Measurements from ENCODE around the gene SLC2A1.

Gene SLC2A1

DNA sequence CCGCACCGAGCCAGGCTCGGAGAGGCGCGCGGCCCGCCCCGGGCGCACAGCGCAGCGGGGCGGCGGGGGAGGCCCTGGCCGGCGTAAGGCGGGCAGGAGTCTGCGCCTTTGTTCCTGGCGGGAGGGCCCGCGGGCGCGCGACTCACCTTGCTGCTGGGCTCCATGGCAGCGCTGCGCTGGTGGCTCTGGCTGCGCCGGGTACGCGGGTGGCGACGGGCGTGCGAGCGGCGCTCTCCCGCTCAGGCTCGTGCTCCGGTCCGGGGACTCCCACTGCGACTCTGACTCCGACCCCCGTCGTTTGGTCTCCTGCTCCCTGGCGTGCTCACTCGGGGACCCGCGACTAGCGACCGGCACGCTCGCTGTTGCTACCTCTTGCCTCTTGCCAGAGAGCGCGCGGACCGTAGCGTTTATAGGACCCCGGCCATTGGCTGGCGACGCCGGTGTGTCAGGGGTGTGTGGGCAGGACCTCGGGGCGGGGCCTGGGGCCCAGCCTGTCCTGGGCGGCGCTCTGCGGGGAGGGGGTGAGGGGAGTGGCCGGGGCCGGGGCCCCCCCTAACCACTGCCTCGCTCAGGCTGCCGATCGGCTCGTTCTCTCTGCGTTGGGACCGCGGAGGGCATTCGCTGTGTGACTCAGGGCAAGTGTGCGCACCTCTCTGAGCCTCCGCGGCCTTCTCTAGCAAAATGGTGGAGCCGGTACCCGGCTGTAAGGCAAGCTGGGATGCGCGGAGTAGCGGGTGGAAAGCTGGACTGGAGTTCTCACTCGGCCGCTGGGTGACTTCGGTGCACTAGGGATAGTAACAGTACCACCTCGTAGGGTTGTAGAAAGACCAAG, at the start of gene SLC2A1 (continued):
- TF ChIP-seq, protein P1, sequence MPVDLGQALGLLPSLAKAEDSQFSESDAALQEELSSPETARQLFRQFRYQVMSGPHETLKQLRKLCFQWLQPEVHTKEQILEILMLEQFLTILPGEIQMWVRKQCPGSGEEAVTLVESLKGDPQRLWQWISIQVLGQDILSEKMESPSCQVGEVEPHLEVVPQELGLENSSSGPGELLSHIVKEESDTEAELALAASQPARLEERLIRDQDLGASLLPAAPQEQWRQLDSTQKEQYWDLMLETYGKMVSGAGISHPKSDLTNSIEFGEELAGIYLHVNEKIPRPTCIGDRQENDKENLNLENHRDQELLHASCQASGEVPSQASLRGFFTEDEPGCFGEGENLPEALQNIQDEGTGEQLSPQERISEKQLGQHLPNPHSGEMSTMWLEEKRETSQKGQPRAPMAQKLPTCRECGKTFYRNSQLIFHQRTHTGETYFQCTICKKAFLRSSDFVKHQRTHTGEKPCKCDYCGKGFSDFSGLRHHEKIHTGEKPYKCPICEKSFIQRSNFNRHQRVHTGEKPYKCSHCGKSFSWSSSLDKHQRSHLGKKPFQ (tag by site-specific recombination; IDR thresholded peaks at IDR 0.05), result peak; percentile 82
- TF ChIP-seq ZNF223 (tag by site-specific recombination; IDR thresholded peaks at IDR 0.05), result peak; percentile 88
- TF ChIP-seq ZNF660 (tag by site-specific recombination; IDR thresholded peaks at IDR 0.05), result peak; percentile 61; the same call in 1 of the 2 replicates
- no peak for TF ChIP-seq ZNF121 (tag by site-specific recombination; IDR thresholded peaks at IDR 0.05)
- TF ChIP-seq, protein P2, sequence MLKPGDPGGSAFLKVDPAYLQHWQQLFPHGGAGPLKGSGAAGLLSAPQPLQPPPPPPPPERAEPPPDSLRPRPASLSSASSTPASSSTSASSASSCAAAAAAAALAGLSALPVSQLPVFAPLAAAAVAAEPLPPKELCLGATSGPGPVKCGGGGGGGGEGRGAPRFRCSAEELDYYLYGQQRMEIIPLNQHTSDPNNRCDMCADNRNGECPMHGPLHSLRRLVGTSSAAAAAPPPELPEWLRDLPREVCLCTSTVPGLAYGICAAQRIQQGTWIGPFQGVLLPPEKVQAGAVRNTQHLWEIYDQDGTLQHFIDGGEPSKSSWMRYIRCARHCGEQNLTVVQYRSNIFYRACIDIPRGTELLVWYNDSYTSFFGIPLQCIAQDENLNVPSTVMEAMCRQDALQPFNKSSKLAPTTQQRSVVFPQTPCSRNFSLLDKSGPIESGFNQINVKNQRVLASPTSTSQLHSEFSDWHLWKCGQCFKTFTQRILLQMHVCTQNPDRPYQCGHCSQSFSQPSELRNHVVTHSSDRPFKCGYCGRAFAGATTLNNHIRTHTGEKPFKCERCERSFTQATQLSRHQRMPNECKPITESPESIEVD (tag by site-specific recombination; IDR thresholded peaks at IDR 0.05), result no peak
- no peak for TF ChIP-seq ZNF10 (tag by site-specific recombination; IDR thresholded peaks at IDR 0.05)
- TF ChIP-seq, protein P3, sequence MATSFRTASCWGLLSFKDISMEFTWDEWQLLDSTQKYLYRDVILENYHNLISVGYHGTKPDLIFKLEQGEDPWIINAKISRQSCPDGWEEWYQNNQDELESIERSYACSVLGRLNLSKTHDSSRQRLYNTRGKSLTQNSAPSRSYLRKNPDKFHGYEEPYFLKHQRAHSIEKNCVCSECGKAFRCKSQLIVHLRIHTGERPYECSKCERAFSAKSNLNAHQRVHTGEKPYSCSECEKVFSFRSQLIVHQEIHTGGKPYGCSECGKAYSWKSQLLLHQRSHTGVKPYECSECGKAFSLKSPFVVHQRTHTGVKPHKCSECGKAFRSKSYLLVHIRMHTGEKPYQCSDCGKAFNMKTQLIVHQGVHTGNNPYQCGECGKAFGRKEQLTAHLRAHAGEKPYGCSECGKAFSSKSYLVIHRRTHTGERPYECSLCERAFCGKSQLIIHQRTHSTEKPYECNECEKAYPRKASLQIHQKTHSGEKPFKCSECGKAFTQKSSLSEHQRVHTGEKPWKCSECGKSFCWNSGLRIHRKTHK (tag by site-specific recombination; IDR thresholded peaks at IDR 0.05), result no peak
- TF ChIP-seq WT1 (tag by site-specific recombination; IDR thresholded peaks at IDR 0.05), result no peak; the same call in none of the 2 replicates
- TF ChIP-seq ZNF184 (tag by site-specific recombination; IDR thresholded peaks at IDR 0.05), result peak; percentile 38; the same call in 1 of the 2 replicates
- no peak for TF ChIP-seq ZNF473 (tag by site-specific recombination; IDR thresholded peaks at IDR 0.05)
- peak; percentile 65; the same call in 1 of the 2 replicates for TF ChIP-seq ZNF558 (tag by site-specific recombination; IDR thresholded peaks at IDR 0.05)
- TF ChIP-seq, protein P4, sequence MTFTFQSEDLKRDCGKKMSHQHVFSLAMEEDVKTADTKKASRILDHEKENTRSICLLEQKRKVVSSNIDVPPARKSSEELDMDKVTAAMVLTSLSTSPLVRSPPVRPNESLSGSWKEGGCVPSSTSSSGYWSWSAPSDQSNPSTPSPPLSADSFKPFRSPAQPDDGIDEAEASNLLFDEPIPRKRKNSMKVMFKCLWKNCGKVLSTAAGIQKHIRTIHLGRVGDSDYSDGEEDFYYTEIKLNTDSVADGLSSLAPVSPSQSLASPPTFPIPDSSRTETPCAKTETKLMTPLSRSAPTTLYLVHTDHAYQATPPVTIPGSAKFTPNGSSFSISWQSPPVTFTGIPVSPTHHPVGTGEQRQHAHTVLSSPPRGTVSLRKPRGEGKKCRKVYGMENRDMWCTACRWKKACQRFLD (tag by site-specific recombination; IDR thresholded peaks at IDR 0.05), result no peak
- TF ChIP-seq SALL2 (tag by site-specific recombination; IDR thresholded peaks at IDR 0.05; ENCODE audit: borderline replicate concordance), result no peak
- no peak for TF ChIP-seq ZNF747 (tag by site-specific recombination; IDR thresholded peaks at IDR 0.05)
- peak; percentile 41; the same call in 1 of the 2 replicates for TF ChIP-seq ZNF24 (tag by site-specific recombination; IDR thresholded peaks at IDR 0.05)
- TF ChIP-seq PRDM4 (tag by site-specific recombination; IDR thresholded peaks at IDR 0.05), result peak; percentile 33; the same call in 1 of the 2 replicates
- TF ChIP-seq ZBTB11 (tag by site-specific recombination; conservative IDR thresholded peaks at IDR 0.05; ENCODE audit: low read depth), result peak; percentile 80
- no peak for TF ChIP-seq ZNF571 (tag by site-specific recombination; IDR thresholded peaks at IDR 0.05)
- no peak; the same call in 1 of the 2 replicates for TF ChIP-seq ZNF391 (tag by site-specific recombination; IDR thresholded peaks at IDR 0.05; ENCODE audit: borderline replicate concordance, low read depth)
- TF ChIP-seq ZNF654 (tag by site-specific recombination; IDR thresholded peaks at IDR 0.05; ENCODE audit: low read depth), result no peak
- peak; percentile 74 for TF ChIP-seq ZFHX2 (tag by site-specific recombination; conservative IDR thresholded peaks at IDR 0.05)
- peak; percentile 97 for TF ChIP-seq ZBTB26 (tag by site-specific recombination; optimal IDR thresholded peaks at IDR 0.05)
- 0 out of 2 replicates have a peak, but pooled peaks have one; percentile 13 for TF ChIP-seq TRIM28 (IDR thresholded peaks at IDR 0.05; ENCODE audit: borderline replicate concordance, low read length)
- peak; percentile 70 for TF ChIP-seq ZNF76 (tag by site-specific recombination; IDR thresholded peaks at IDR 0.05; ENCODE audit: borderline replicate concordance, low read depth)
- TF ChIP-seq GLIS1 (tag by site-specific recombination; IDR thresholded peaks at IDR 0.05), result peak; percentile 72
- TF ChIP-seq ZBTB17 (tag by site-specific recombination; IDR thresholded peaks at IDR 0.05), result peak; percentile 95
